ENCODE data around the gene GRIK2. TPM values are rescaled to one million over a fixed set of nuclear protein-coding genes. Genes with fewer than 3 reads are reported as not detected.

Gene GRIK2
- total and polyA plus RNA-seq, 12 donors, result 0.09 to 10.6 (median 1.9) TPM

DNA sequence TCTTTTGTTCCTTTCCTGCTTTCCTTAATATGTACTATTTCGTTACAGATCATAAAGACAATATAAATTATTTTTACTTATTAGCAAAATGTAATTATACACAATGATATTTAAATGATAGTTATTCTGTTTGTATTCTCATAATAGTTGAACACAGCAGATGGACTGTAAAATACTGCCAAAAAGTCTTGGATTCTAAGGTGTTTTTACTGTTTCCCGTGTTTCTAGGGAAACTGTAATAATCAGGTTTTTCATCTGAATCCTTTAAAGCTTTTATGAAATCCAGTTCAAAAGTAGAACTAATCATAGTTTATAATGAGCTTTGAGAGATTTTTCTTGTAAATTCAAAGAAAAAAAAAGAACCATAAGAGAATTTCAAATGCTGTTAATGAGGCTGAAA, 148.4 kb downstream of the GRIK2 start:
- TF ChIP-seq CTCF (IDR thresholded peaks at IDR 0.05) (no peak), POLR2A (IDR thresholded peaks at IDR 0.05) (no peak)
- no peaks in the 10 kb centered on the region for H3K9me3 ChIP-seq (replicated peaks in 1 of 3)
- H3K4me3 ChIP-seq, result no peak overlapping the region
- 78 to 92% (median 88%) methylated on average over 2 of the region's 2 CpGs for WGBS, 4 donors
- H3K27ac ChIP-seq, result no peak overlapping the region
- no peaks in the 10 kb centered on the region for H3K36me3 ChIP-seq (replicated peaks in 1 of 2)
- peaks cover 5 to 11% of the 10 kb centered on the region in 2 donors for H3K4me1 ChIP-seq (replicated peaks in 1 of 2)
- no peak for DNase-seq
- intact Hi-C loops (cut with DNase I), result no loop called here
- H3K27me3 ChIP-seq, result no peaks in the 10 kb centered on the region

- DNase-seq, result no peak
- TF ChIP-seq CTCF (IDR thresholded peaks at IDR 0.05) (no peak), POLR2A (IDR thresholded peaks at IDR 0.05) (no peak)
- WGBS, 4 donors, result 45 to 68% (median 63%) methylated on average over 1 of the region's 1 CpG
These were observed 150.3 kb downstream of the GRIK2 start for GRCh38 chr6:101543796-101544195.

DNA sequence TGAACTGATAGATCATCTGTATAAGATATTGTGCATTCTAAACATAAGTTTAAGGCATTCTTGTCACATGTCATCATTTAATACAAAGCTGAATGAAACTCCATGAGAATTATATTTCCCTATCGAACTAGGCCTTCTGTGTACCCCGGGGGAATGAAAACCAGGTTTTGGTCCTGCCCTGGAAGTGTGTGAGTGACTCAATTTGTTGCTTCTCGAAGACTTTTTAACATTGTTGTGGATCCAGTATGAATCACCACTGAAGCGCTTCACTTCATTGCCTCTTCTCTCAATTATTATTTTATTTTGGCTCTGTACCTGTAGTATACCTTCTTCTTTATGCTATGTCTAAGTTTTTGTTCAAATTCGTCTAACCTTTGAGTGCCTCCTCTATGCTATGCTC, 150.8 kb downstream of the GRIK2 start:
- DNase-seq, result no peak
- Histone ChIP-seq H3K36me3 (replicated peaks in 1 of 2) (no peaks in the 10 kb centered on the region), H3K27me3 (no peaks in the 10 kb centered on the region), H3K4me1 (replicated peaks in 1 of 2) (peaks cover 5 to 7% of the 10 kb centered on the region in 2 donors), H3K27ac (no peak overlapping the region), H3K9me3 (replicated peaks in 1 of 3) (no peaks in the 10 kb centered on the region), H3K4me3 (no peak overlapping the region)
- TF ChIP-seq CTCF (IDR thresholded peaks at IDR 0.05) (no peak), POLR2A (IDR thresholded peaks at IDR 0.05) (no peak)
- intact Hi-C loops (cut with DNase I), result no loop called here
- 81 to 91% (median 84%) methylated on average over 5 of the region's 5 CpGs for WGBS, 4 donors

More at GRCh38 chr6:101543796-101544195, 150.3 kb downstream of the GRIK2 start:
- Histone ChIP-seq H3K4me3 (no peak overlapping the region), H3K27ac (no peak overlapping the region), H3K36me3 (replicated peaks in 1 of 2) (no peaks in the 10 kb centered on the region), H3K4me1 (replicated peaks in 1 of 2) (peaks cover 5 to 11% of the 10 kb centered on the region in 2 donors), H3K27me3 (no peaks in the 10 kb centered on the region), H3K9me3 (replicated peaks in 1 of 3) (no peaks in the 10 kb centered on the region)
- intact Hi-C loops (cut with DNase I), result no loop called here

GRCh38 chr6:101545191-101545590, 151.7 kb downstream of the GRIK2 start:
- no peak for DNase-seq
- 74 to 82% (median 79%) methylated on average over 3 of the region's 3 CpGs for WGBS, 4 donors
- no peaks in the 10 kb centered on the region for H3K27me3 ChIP-seq
- intact Hi-C loops (cut with DNase I), result no loop called here
- no peaks in the 10 kb centered on the region for H3K9me3 ChIP-seq (replicated peaks in 1 of 3)
- no peaks in the 10 kb centered on the region for H3K36me3 ChIP-seq (replicated peaks in 1 of 2)
- H3K4me3 ChIP-seq, result no peak overlapping the region
- H3K4me1 ChIP-seq (replicated peaks in 1 of 2), result no peaks in the 10 kb centered on the region
- TF ChIP-seq POLR2A (IDR thresholded peaks at IDR 0.05) (no peak), CTCF (IDR thresholded peaks at IDR 0.05) (no peak)
- H3K27ac ChIP-seq, result no peak overlapping the region

All from adrenal gland (tissue), 12 donors.